ENCODE results near the gene KIAA1217. TPM values are rescaled to one million over a fixed set of nuclear protein-coding genes. Genes with fewer than 3 reads are reported as not detected.

The KIAA1217 gene
- total RNA-seq, 1 experiment from 2014 or later, result 171 TPM

DNA sequence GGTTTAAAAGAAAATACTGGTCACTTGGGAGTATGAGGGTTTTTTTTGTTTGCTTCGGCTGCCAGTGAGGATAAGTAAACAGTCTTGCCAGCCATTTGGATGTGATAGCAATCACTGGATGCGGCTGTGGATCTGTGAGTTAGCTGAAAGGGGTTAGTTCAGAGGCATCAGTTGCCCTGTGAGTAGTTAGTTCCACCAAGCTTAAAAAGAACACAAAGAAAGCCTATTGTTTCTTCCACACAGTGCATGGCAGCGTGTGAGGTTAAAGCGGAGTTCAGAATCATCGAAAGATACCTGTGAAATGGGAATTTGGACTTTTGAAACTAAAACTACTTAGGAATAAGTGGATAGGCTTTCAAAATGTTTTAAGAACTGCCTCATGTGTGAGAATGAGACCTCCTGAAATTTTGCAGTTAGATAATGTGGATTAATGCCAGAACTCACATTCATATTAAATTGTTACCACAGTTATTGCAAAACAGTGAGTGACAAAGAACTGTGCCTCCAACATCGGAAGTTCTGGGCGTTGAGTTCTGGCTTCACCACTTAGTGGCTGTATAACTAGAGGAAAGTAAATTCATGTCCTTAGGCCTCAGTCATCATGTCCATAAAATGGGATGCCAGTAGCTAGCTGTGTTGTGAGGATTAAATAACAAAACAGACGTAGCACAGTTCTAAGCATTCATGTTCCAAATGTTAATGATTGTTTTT is 31.3 kb downstream of the KIAA1217 start:
- peaks cover 70% of the 10 kb centered on the region for H3K4me1 Mint-ChIP-seq (ENCODE audit: low read depth, unreplicated experiment)
- peaks cover 32% of the 10 kb centered on the region for H3K36me3 Mint-ChIP-seq (ENCODE audit: insufficient read depth, unreplicated experiment)
- Histone ChIP-seq H3K9me3 (no peaks in the 10 kb centered on the region), H3K4me1 (peaks cover 38% of the 10 kb centered on the region), H3K27me3 (replicated peaks; ENCODE audit: control insufficient read depth, insufficient read depth, low read length) (no peaks in the 10 kb centered on the region), H3K4me3 (ENCODE audit: low read depth, low read length) (peak overlapping the region; percentile 35), H3K36me3 (ENCODE audit: control insufficient read depth, insufficient read depth, low read length) (no peaks in the 10 kb centered on the region)
- BruUV-seq (replicated peaks), result no TSS peak
- H3K27ac Mint-ChIP-seq (ENCODE audit: unreplicated experiment), result peak overlapping the region; percentile 97
- intact Hi-C loops (cut with micrococcal nuclease; ENCODE audit: unreplicated experiment), result no loop called here
- no peaks in the 10 kb centered on the region for H3K9me3 Mint-ChIP-seq (ENCODE audit: unreplicated experiment)
- ChIA-PET CTCF (interaction anchor here (0.5 to 1.8 kb wide), 4 partner anchors 9 to 60 kb away, joined by 3 to 5 read pairs (median 4); no protein-coding TSS in a partner anchor), POLR2A (no interaction called here)
- no peak for TF ChIP-seq CTCF (IDR thresholded peaks at IDR 0.05; ENCODE audit: insufficient read depth in 1 of 2, low read depth in 1 of 2, low read length in 1 of 2, severe bottlenecking in 1 of 2, unreplicated experiment in 1 of 2)
- no peak for DNase-seq
- peak overlapping the region; percentile 89 for H3K4me3 Mint-ChIP-seq (ENCODE audit: unreplicated experiment)
- H3K27me3 Mint-ChIP-seq (ENCODE audit: insufficient read depth, unreplicated experiment), result no peaks in the 10 kb centered on the region

DNA sequence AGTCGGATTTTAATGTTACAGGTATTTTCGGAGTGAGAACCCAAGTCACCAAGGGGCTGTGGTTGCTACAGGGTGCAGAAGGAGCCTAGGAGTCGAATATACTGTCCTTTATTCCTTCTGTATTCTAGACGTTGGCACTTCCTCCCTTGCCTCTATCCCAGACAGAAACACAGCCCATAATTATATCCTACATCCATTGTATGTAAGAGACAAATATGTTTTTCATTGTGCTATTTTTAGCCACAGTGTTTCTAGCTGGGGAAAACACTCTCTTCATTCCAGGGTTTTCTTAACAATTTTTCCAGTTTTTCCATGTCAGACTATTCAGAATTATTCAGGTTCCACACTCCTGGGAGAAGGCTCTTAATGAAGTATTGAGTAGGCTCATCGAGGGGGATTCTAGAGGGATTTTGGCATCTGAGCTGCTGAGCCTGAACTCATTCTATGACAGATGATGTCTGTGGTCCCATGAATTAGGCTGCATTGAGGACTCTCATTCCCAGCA is 32.6 kb downstream of the KIAA1217 start:
- Histone ChIP-seq H3K4me1 (peaks cover 24% of the 10 kb centered on the region), H3K27me3 (replicated peaks; ENCODE audit: control insufficient read depth, insufficient read depth, low read length) (no peaks in the 10 kb centered on the region), H3K9me3 (no peaks in the 10 kb centered on the region), H3K4me3 (ENCODE audit: low read depth, low read length) (no peak overlapping the region), H3K36me3 (ENCODE audit: control insufficient read depth, insufficient read depth, low read length) (no peaks in the 10 kb centered on the region)
- Mint-ChIP-seq H3K36me3 (ENCODE audit: insufficient read depth, unreplicated experiment) (peaks cover 44% of the 10 kb centered on the region), H3K9me3 (ENCODE audit: unreplicated experiment) (no peaks in the 10 kb centered on the region), H3K4me3 (ENCODE audit: unreplicated experiment) (no peak overlapping the region), H3K27ac (ENCODE audit: unreplicated experiment) (peak overlapping the region; percentile 42), H3K27me3 (ENCODE audit: insufficient read depth, unreplicated experiment) (no peaks in the 10 kb centered on the region), H3K4me1 (ENCODE audit: low read depth, unreplicated experiment) (peaks cover 56% of the 10 kb centered on the region)
- no peak for TF ChIP-seq CTCF (IDR thresholded peaks at IDR 0.05; ENCODE audit: insufficient read depth in 1 of 2, low read depth in 1 of 2, low read length in 1 of 2, severe bottlenecking in 1 of 2, unreplicated experiment in 1 of 2)
- CTCF ChIA-PET, result no interaction called here
- no TSS peak for BruUV-seq (replicated peaks)
- no peak for DNase-seq
- intact Hi-C loops (cut with micrococcal nuclease; ENCODE audit: unreplicated experiment), result no loop called here
- POLR2A ChIA-PET, result no interaction called here

DNA sequence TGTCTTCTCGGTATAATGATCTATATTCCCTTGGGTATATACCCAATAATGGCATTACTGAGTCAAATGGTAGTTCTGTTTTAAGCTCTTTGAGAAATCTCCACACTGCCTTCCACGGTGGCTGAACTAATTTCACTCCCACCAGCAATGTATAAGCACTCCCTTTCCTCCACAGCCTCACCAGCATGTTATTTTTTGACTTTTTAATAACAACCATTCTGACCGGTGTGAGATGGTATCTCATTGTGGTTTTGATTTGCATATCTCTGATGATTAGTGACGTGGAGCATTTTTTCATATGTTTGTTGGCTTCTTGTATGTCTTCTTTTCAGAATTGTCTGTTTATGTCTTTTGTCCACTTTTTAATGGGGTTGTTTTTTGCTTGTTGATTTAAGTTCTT is 33.6 kb downstream of the KIAA1217 start:
- no peak for DNase-seq
- intact Hi-C loops (cut with micrococcal nuclease; ENCODE audit: unreplicated experiment), result no loop called here
- no peaks in the 10 kb centered on the region for H3K9me3 ChIP-seq
- H3K27ac Mint-ChIP-seq (ENCODE audit: unreplicated experiment), result peak overlapping the region; percentile 15
- H3K4me3 ChIP-seq (ENCODE audit: low read depth, low read length), result no peak overlapping the region
- peaks cover 46% of the 10 kb centered on the region for H3K4me1 Mint-ChIP-seq (ENCODE audit: low read depth, unreplicated experiment)
- ChIA-PET POLR2A (no interaction called here), CTCF (no interaction called here)
- no TSS peak for BruUV-seq (replicated peaks)
- H3K4me1 ChIP-seq, result peaks cover 18% of the 10 kb centered on the region
- no peaks in the 10 kb centered on the region for H3K9me3 Mint-ChIP-seq (ENCODE audit: unreplicated experiment)
- no peak for TF ChIP-seq CTCF (IDR thresholded peaks at IDR 0.05; ENCODE audit: insufficient read depth in 1 of 2, low read depth in 1 of 2, low read length in 1 of 2, severe bottlenecking in 1 of 2, unreplicated experiment in 1 of 2)
- peaks cover 44% of the 10 kb centered on the region for H3K36me3 Mint-ChIP-seq (ENCODE audit: insufficient read depth, unreplicated experiment)
- H3K27me3 ChIP-seq (replicated peaks; ENCODE audit: control insufficient read depth, insufficient read depth, low read length), result no peaks in the 10 kb centered on the region
- no peak overlapping the region for H3K4me3 Mint-ChIP-seq (ENCODE audit: unreplicated experiment)
- H3K36me3 ChIP-seq (ENCODE audit: control insufficient read depth, insufficient read depth, low read length), result no peaks in the 10 kb centered on the region
- H3K27me3 Mint-ChIP-seq (ENCODE audit: insufficient read depth, unreplicated experiment), result no peaks in the 10 kb centered on the region

Measured in Caco-2 (cell line).